Non-pigmented ciliary epithelial cell (primary cell): ENCODE measurements around the gene C18orf63.
"Not testable (repeated sequence)": the region's sequence is repeated elsewhere in the genome, so short reads cannot be mapped to it uniquely, and the experiment has no call there.

Source experiments
- DNase-seq: peaks from one replicate; pipeline ENCODE4 v3.0.0-alpha.2; 2010; ENCODE audit warnings: low read depth

Gene C18orf63

GRCh38 chr18:74286106-74286855 lies 29.4 kb upstream of the C18orf63 start:
- DNase-seq: no peak

DNA sequence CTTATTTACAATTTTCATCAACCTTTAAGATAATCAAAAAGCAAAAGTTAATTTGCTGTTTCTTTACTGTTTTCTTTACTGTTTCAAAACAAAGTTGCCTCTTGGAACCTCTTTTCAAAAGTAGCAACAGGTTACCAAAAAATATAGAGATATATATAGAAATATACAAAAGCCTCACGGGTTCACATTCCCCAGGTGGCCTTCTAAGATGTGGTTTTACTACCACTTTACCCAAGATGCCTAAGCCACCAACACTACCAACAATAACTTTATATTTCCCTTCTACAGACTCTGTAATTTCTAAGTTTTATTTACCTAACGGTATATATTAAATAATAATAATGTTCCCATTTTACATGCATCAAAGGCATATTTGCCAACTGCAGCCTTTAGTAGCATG lies 28.8 kb upstream of the C18orf63 start:
- no peak for DNase-seq

DNA sequence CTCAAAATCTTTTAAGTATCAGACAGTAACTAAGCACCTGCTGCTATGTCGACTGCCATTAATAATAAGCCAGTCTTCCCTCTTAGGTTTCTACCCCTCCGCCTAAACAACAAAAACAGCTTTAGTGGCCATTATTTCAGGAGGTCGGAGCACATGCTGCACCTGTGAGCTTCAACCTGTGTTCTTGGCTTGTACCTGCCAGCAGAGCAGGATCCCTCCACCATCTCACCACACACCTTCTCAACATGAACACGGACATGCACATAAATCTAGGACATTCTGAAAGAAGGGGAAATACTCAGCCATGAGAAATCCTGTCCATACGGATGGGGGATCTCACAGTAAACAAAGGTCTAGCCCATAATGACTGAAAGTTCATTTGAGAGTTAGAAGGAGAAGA lies 27.6 kb upstream of the C18orf63 start:
- DNase-seq: no peak

DNA sequence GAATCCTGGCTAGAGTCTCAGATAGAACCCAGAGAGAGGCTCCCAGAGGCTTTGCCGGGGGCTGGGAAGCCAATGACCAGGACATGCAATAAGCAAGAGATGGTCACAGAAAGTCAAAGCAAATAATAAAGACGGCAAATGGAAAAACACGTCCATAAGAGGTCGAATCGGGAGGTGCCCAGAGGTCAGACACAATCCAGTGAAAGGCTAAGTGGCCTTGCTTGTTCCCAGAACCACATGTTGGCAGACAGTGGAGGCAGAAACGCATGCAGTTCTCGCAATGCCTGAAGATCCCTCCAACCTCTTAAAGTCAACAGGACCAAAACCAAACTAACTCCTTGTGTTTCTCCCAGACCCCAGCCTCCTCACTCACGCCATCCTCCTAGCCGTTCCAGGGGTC lies 26.9 kb upstream of the C18orf63 start:
- DNase-seq: no peak

DNA sequence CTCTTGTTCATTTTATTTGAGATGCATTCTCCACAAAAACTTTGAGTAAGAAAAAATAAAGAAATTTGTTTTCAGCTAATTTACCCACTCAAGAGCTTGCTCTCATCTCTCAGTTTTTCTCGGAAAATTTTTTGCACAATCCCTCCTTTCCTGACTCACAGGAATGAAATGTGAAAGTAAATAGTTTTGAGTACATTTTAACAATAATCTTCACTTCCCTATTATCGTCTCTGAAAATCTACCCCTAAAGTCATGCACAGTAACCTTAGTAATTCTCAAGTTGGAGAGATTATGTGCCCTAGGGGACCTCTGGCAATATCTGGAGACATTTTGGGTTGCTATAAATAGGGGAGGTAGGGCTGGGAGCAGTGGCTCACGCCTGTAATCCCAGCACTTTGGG lies 26.5 kb upstream of the C18orf63 start:
- no peak for DNase-seq

DNA sequence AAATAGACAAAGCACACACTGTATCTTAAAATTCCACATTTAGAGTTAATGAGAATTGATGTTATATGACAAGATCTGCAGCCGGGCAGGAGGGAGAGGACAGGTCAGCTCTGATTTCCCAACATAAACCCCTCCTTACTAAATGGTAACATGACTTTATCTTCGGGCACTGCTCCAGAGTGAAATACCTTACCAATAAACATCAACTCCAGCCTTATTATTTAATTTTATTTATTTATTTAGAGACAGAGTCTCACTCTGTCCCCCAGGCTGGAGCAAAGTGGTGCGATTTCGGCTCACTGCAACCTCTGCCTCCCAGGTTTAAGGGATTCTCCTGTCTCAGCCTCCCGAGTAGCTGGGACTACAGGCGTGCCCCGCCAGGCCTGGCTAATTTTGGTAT lies 25.6 kb upstream of the C18orf63 start:
- no peak for DNase-seq

DNA sequence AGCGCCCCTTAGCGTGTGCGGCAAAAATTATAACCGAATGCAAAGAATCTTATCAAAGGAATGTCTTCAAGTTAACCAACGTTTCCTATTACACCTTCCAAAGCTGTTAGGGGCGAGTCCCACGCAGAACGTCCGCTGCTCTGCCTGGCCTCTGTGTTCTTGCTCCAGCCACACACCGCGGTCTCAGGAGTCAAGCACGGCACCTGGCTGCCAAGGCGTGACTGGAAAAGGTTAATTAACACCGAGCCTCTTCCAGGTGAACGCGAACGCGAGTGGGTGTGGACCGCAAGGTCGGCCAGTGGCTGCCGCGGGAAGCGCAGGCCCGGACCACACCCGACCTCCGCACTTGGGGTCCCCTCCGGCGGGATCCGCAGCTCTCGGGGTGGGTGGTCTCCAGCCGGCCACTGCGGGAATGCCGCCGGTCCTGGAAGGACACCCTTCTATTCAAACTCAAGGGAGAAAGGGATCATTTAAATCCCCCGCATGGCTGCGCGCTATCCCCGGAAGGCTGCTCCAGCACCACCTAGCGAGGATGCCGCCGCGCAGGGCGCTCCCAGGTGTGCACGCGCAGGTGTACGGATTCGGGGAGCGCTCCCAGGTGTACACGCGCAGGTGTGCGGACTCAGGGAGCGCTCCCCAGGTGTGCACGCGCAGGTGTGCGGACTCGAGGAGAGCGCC lies 24.7 kb upstream of the C18orf63 start:
- DNase-seq: no peak

DNA sequence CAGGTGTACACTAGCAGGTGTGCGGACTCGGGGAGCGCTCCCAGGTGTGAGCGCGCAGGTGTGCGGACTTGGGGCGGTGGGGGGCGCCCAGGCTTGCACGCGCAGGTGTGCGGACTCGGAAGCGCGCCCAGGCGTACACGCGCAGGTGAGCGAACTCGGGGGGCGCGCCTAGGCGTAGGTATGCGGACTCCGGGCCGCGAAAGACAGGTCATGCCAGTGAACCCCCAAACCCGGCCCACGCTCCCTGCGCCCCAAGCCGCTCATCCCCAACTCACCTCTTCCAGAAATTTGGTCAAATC lies 24.2 kb upstream of the C18orf63 start:
- DNase-seq: no peak

DNA sequence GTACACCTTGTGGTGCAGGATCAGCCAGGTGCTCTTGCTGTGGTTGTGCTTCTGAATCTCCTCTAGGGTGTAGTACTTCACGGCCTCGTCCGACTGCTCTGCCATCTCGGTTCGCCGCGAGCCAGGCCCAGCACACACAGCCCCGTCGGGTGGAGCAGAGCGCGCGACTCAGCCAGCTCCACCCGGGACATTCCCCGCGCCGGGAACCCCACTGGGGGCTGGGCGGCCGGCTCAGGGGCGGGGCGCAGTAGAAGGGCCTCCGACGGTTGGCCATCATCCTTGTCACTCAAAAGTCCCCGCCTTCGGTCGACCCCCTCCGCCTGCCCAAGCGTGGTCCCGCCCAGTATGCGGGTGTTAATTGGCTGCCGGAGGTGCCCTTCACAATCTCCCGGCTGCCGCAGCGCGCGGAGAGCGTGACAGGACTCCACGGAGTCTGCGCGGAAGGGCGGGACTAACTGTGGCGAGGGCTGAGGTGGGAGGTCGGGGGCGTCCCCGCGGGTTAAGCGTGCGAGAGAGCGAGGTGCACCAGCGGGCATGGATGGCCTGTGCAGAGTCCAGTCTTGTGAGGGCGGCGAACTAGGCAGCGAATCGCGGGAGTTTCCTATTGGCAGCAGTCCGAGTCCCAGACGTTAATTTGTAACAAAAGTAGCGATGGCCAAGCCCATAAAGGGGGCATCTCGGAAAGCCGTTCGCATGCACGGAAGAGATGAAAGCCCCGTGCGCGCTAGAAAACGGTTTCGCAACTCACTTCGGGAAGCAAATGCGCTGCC lies 23.7 kb upstream of the C18orf63 start, which contains the start of gene CYB5A:
Gene CYB5A, minus strand, starts transcription at position 193 of the 770 bp plus-strand sequence. Its CDS starts 88 bp downstream, at position 105.
- peak; percentile 80 for DNase-seq

- no peak for DNase-seq
Measured at GRCh38 chr18:74292541-74292858, 23.1 kb upstream of the C18orf63 start.

- not testable (repeated sequence) for DNase-seq
Measured at GRCh38 chr18:74292982-74293381, 22.7 kb upstream of the C18orf63 start.

DNA sequence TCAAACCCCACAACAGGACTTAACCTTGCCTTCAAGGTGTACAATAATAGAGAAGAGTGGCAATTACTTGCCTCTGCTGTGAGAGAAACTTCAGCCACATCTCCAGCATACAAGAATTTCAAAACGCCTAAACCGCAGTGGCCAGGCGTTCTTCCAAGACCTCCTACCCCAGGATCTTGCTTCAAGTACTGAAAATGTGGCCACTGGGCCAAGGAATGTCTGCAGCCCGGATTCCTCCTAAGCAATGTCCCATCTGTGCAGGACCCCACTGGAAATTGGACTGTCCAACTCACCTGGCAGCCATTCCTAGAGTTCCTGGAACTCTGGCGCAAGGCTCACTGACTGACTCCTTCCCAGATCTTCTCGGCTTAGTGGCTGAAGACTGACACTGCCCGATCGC lies 21.1 kb upstream of the C18orf63 start:
- DNase-seq: no peak

DNA sequence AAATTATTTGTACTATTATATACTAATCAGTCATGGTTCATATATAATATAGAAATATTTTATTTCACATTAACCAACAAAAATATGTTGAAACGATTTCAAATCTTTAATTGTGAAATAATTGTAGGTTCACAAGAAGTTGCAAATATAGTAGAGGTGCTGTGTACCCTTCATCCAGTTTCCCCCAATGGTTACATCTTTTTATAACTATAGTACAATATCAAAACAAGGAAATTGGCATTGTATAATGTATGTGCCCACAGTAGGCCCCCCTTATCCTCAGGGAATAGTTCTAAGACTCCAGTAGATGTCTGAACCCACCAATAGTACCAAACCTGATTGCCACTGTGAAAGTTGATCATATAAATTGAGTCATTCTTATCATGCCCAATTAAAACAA lies 16.5 kb upstream of the C18orf63 start:
- DNase-seq: no peak

DNA sequence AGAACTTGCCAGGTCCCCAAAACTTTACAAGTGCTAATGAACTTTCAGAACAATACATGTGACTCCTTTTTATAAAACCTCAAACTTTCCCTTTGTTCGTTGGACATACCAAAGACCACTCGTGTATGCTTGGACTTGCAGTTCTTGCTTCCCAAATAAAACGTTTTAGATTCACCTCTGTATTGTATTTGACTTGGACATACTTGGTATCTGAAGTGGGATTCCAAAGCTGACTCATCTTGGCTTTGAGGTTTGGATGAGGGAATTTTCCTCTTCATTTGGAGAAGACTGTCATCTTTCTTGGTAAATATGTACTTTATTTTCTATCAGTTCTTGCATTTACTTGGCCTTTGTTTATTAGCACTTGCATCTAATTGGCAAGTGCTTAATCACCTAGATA lies 15.9 kb upstream of the C18orf63 start:
- peak; percentile 13 for DNase-seq

GRCh38 chr18:74303306-74303705 lies 12.3 kb upstream of the C18orf63 start:
- DNase-seq: no peak

- DNase-seq: no peak
Measured at GRCh38 chr18:74303936-74304335, 11.7 kb upstream of the C18orf63 start.

DNA sequence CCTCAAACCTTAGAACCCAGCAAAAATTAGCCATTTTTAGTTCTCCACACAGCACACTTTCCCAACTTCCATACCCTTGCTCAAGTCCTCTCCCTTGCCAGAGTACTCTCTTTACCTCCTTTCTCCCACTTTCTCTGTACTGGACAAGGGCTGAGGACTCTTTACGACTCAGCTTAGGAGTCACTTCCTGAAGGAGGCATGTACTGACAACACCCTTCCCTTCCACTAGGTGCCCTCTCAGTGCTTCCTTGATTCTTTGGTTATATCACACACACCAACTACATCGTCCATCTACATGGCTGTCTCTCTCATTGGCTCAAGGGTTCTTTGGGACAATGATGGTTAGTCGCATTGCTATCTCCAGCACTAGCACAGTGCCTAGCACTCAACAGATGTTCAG lies 5.2 kb upstream of the C18orf63 start:
- DNase-seq: no peak

GRCh38 chr18:74311000-74311399 lies 4.6 kb upstream of the C18orf63 start:
- no peak for DNase-seq

DNA sequence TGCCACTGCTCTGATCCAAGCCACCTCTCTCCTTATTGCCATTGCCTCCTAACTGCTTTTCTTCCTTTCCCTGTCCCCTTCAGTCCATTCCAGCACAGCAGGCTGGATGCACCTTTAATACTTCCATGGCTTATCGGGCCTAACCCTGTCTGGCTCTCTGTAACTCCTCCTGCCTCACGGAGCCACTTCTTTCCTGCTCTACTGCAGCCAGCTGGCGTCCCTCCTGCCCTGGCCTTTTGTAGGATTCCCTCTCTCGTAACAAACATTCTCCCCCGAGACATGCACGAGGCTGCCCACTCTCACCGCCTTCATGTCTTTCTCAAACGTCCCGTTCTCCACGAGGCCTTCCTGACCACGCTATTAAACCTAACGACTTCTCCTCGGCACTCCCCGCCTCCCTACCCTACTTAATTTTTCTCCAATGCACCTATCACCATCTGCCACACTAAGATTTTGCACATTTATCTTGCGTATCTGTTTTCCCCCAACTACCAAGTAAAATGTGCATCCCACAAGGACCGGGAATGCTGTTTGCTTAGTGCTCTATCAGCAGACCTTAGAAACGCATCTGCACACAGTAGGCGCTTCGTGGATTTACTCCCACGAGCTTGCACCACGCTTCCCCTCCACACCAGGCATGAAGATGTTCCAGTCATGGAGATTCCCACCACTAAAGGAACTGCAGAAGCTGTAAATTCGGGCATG lies 728 bp upstream of the C18orf63 start:
- no peak for DNase-seq

DNA sequence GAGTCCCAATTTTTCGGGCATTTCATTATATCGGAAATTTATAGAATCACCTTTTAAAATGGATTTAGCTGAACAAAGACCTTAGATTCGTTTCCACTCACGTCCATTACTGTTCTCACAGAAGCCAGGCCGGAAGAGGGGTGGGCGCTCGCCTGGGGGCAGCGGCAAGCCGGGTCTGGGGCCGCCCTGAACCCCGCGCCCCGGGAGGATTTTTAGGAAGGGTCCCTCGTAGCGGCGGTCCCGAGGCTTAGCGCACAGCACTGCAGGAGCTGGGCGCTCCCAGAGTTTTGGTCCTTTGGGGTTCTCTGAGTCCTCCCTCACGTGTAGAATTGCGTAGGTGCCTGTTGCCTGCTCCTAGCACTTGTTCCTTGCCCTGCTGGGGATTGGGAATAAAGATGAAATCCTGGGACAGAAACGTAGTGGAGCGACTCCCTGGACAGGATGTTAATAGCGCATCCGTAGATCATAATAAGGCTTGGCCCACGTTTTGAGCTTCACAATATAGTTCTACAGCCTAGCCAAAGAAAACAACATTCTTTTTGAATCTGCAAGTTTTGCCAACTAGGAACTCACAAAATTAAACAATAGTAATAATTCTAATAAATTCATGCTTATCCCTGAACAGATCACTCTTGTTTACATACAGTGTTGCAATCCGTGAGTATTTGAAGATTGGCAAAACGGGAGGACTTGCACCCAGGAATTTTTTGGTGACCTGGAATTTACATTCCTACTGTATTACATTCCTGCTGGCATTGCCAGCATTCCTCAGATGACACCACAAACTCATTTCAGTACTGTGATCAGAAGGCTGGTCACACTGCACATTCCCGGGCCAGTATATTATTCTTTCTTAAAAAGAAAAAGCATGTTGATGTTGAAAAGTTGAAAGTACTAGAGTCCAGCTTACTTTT lies 875 bp downstream of the C18orf63 start:
- DNase-seq: no peak

GRCh38 chr18:74326231-74326630 lies 10.6 kb downstream of the C18orf63 start:
- no peak for DNase-seq

DNA sequence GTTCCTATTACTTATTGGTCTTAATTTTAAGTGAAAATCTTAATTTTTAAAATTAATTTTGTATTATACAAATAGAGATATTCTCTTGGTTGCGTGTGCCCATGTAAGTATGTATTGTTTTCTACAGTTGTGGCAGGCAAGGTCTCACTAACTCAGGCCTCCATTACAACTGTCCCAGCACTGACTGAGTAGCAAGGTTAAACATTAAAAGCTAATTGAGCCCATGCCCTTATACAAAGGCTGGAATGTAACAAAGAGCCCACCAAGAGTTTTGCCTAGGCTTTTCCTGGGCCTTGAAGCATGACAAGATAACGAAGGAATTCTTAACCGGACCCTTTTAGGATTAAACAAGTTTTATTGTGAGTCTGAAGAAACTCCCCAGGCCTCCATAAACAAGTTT lies 11.2 kb downstream of the C18orf63 start:
- not testable (repeated sequence) for DNase-seq
